HCEC 1CT (cell line): ENCODE results near the gene TTC9B.
"Not testable (repeated sequence)": the region's sequence is repeated elsewhere in the genome, so short reads cannot be mapped to it uniquely, and the experiment has no call there.

Experiments
- DNase-seq: peaks from one replicate; pipeline ENCODE4 v3.0.0-alpha.2; 2017

The TTC9B gene

DNA sequence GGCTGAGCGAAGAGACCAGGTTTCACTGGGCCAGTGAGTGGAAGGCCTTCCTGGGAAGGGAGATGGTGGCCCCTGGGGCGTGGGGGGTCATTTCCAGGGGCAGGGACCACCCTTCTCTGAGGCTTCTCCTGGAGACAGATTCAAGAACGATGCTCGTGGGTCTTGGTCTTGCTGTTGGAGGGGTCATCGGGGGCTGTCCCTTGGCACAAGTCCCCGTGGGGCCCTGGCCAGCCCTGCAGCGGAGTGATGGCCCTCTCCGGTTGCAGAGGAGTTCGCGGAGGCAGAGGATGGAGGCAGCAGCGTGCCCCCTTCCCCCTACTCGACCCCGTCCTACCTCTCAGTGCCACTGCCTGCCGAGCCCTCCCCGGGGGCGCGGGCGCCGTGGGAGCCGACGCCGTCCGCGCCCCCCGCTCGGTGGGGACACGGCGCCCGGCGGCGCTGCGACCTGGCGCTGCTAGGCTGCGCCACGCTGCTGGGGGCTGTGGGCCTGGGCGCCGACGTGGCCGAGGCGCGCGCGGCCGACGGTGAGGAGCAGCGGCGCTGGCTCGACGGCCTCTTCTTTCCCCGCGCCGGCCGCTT, 4.8 kb downstream of the TTC9B start:
- no peak for DNase-seq

DNA sequence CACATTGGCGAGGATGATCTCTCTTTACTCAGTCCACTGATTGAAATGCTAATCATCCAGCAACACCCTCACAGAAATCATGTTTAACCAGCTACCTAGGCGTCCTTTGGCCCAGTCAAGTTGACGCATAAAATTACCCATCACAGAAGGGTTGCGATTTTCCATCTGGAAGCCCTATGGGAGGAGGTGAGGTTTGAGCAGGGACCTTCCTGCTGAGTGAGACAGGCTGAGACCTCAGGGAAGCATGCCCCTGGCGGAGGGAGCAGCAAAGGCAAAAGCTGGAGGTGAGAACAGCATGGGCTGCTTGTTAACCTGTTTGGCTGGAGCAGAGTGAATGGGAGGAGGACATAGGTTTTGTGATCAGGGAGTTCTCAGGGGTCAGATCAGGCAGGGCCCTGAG, 7.3 kb downstream of the TTC9B start:
- DNase-seq, result no peak

DNA sequence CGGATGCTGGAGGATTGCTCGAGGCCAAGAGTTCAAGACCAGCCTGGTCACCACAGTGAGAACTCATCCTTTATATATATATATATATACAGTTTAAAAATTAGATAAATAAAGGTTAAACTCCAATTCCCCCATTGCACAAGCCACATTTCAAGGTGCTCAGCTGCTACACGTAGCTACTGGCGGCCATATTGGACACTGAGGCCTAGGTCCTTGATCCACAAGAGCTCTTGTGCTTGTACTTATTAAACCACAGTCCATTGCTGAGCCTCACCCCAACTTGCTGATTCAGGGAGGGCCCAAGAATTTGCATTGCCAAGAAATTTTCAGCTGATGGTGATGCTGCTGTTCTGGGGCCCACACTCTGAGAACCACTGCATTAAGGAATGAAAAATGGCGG, 9.6 kb downstream of the TTC9B start:
- DNase-seq, result no peak

DNA sequence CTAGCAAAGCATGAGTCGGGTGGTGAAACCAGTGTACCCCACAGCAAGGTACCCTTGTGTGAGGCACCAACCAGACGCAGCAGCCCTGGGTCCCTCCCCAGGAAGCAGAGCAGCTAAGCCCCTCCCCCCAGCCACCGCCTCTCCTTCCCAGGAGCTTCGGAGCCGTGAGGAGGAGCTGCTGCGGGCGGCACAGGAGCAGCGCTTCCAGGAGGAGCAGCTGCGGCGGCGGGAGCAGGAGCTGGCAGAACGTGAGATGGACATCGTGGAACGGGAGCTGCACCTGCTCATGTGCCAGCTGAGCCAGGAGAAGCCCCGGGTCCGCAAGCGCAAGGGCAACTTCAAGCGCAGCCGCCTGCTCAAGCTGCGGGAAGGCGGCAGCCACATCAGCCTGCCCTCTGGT, 12.4 kb downstream of the TTC9B start:
- no peak for DNase-seq

DNA sequence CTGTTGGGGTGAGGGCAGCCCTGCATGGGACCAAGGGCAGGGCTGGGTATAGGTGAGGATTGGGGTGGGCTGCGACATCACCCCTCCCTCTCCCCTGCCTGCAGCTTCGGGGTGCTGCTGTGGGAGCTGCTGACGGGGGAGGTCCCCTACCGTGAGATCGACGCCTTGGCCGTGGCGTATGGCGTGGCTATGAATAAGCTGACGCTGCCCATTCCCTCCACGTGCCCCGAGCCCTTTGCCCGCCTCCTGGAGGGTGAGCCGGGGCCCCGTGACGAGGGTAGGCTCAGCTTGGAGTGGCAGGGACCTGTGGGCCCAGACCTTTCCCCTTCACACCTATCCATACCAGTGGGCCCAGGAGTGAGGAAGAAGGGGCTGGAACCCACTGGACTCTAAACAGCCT, 13.8 kb downstream of the TTC9B start:
- DNase-seq, result no peak

DNA sequence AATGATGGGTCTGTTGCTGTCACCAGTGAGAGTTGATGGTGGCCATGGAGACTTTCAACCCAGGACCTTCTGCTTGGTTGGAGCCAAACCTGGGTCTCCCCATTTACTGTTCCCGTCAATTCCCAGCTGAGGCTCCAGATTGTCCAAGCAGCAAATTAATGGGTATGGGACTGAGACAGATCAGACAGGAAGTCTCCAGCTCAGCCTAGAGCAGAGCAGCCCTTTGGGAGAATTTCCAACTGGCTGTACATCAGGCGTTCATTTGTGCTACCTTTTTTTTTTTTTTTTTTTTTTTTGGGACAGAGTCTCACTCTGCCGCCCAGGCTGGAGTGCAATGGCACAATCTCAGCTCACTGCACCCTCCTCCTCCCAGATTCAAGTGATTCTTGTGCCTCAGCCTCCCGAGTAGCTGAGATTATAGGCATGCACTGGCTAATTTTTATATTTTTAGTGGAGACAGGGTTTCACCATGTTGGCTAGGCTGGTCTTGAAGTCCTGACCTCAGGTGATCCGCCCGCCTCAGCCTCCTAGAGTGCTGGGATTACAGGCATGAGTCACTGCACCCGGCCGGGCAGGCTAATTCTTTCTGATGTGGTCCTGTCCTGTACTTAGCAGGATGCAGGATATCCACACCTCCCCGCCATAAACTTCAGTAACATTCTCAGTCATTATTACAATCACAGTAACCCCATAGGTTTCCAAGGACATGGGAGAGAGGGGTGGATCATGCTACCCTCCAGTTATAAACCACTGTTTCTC, 17.7 kb downstream of the TTC9B start:
- no peak for DNase-seq

DNA sequence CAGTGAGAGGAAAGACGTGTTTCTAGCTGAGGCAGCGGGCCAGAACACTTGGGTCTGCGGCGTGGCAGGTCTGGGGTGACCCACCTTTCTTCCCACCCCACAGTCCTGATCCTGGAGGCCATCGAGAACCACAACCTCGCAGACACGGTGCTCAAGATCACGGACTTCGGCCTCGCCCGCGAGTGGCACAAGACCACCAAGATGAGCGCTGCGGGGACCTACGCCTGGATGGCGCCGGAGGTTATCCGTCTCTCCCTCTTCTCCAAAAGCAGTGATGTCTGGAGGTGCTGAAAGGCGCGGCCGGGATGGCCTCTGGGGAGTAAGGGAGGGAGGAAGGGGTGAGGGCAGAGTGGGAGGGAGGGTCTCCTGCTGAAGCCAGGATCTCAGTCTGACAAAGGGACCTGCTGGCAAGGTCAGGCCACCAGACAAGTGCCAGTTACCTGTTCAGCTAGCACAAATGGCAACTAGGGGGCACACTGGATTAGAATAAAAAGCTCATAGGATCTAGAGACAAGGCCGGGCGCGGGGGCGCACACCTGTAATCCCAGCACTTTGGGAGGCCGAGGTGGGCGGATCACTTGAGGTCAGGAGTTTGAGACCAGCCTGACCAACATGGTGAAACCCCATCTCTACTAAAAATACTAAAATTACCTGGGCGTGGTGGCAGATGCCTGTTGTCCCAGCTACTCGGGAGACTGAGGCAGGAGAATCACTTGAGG, 19.8 kb downstream of the TTC9B start:
- DNase-seq, result no peak

DNA sequence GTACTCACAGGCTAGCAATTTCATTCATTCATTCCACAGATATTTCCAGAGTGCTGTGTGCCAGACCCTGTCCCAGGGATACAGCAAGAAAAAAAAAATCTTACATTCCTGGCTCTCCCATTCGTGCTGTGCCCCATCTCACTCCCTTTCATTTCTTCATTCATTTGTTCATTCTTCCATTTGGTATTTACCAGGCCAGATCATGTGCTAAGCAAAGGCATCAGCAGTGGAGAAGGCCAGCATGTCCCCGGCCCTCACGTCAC, 24.7 kb downstream of the TTC9B start:
- DNase-seq, result no peak

DNA sequence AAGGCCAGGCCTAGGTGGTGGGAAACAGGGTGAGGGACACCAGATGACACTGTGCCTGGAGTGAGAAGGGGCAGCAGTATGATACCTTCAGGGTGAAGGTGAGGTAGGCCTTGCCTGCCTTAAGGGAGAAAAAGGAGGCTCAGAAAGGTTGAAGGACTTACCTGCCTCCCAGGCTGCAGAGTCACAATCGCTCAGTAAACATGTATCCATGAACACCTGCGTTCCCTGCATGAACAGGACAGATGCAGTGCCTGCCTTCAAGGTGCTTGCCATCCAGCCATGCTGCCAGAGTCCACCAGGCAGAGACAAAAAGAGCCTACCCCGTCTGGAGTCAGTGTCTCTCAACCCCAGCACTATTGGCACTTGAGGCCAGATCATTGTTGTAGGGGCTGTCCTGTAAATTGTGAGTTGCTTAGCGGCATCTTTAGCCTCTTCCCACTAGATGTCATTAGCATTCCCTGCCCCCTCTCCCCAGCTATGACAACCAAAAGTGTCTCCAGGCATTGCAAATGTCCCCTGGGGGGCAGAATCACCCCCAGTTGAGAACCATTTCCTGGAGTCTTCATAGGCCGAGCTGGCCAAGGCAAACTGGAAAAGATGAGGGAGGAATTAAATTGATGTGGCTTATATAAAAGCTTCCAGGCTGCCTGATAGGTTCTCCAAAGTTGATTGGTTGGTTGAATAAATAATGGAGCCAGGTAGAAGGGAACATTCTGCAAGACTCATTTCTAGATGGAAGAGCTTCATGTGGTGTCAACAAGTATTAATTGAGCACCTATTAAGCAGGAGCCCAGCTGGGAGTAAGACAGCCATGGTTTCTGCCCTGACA, 25.2 kb downstream of the TTC9B start:
- no peak for DNase-seq

DNA sequence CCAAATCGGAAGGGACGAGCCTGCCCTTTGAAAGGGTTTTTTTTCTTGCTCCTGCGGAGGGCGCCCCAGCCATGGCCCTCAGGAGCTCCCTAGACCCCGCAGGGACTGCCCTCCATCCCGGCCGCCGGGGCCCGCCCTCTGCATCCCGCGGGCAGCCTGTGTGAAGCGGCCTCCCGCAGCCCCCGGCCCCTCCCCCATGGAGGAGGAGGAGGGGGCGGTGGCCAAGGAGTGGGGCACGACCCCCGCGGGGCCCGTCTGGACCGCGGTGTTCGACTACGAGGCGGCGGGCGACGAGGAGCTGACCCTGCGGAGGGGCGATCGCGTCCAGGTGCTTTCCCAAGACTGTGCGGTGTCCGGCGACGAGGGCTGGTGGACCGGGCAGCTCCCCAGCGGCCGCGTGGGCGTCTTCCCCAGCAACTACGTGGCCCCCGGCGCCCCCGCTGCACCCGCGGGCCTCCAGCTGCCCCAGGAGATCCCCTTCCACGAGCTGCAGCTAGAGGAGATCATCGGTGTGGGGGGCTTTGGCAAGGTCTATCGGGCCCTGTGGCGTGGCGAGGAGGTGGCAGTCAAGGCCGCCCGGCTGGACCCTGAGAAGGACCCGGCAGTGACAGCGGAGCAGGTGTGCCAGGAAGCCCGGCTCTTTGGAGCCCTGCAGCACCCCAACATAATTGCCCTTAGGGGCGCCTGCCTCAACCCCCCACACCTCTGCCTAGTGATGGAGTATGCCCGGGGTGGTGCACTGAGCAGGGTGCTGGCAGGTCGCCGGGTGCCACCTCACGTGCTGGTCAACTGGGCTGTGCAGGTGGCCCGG, 26.1 kb downstream of the TTC9B start:
- DNase-seq, result no peak

DNA sequence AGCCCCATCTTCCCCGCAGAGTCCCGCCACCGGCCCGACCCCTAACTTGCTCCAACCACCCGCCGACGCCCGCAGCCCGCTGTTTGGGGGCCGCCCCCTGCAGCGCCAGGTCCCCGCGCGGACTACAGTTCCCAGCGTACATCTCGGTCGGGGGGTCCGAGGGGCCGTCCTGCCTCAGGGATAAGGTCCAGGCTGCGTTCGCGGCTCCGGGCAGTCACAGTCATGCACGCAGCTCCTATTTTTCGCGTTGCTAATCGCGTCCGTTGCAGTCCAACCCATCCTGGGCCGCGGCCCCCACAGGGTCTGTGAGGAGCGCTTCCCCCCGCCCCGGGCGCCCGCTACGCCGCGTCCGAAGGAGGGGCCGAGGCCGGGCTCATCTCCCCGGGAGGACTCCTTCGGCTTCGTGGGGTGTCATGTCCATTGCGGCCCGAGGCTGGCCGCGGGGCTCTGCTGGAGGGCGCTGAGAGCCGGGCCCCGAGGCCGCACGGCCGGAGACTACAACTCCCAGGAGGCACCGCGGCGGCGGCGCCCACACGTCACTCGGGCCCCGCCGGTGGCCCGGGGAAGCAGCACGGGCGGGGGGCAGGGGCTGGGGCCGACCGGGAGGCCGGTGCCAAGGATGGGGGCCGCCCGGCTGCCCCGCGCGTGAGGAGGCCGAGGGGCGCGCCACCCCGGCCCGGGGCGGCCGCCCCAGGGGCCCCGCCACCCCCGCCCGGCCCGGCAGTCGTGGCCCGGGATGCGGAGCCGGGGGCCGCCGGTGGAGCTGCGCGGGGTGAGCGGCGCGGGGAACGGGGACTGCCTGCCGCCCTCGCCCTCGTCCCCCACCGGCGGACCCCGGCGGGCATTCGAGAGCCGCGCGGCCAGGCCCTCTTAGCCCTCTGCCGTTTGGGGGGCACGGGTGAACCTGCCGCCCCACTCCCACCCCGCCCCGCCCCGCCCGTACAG, 27.0 kb downstream of the TTC9B start, which contains the start of gene MAP3K10:
Gene MAP3K10 (plus strand): TSS at position 536 of the 945 bp plus-strand sequence. CDS start 606 bp downstream, outside the sequence.
- peak; percentile 64 for DNase-seq

DNA sequence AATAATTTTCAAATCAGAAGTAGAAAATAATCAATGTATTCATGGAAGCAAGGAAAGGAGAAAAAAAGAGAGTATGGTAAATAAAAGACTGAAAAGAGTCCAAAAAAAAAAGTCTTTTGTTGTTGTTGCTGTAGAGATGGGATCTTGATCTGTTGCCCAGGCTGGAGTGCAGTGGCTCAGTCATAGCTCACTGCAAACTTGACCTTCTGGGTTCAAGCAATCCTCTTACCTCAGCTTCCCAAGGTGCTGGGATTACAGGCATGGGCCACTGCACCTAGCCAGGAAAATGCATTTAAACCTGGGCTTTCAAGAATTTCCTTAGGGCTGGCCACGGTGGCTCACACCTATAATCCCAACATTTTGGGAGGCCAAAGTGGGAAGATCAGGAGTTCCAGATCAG, 33.9 kb downstream of the TTC9B start:
- no peak for DNase-seq

DNA sequence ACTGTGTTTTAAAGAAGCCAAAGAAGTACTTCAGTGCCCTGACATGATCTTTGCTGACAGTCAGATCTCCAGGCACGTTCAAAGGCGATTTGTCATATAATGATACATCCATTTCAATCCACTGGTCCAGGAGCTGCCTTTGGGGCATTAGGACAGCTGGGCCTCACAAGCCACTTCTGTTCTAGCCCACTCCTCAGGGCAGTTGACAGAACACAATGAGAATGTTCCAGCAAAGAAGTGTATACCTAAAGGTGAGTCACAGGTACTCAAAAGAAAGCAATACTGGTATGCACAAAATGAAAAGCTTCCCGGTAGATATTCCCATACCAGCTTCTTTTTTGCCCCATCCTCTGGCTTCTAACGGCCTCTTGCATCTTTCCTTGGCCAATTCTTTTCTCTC, 39.4 kb downstream of the TTC9B start:
- no peak for DNase-seq

DNA sequence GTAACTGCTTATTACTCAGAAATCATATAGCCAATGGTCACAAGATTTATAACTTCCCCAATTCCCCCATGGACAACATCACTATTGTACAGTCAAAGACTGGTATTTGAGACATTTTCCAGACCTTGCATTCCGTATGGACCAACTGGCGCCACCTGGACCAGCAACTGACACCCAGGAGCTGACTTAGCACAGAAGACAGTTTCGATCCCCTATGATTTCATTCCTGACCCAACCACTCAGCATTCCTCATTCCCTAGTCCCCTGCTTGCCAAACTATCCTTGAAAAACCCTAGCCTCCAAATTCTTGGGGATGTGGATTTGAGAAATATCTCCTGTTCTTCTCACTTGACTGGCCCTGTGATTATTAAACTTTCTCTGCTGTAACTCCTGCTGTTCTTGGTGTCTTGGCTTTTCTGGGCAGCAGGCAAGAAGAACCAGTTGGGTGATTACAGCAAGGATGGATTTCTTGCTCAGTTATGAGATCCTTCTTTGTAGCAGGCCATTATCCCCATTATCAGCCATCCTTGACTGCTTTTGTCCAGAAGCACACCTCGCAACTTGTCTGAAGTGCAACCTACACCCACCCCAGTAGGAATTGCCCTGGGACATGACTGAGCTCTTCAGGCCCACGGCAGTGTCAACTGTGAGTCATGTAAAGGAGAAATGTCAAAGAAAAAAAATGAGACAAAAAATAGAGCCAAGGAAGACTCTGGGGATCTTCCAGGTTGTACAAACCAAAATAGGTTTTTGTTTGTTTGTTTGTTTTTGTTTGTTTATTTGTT, 40.7 kb downstream of the TTC9B start:
- no peak for DNase-seq

DNA sequence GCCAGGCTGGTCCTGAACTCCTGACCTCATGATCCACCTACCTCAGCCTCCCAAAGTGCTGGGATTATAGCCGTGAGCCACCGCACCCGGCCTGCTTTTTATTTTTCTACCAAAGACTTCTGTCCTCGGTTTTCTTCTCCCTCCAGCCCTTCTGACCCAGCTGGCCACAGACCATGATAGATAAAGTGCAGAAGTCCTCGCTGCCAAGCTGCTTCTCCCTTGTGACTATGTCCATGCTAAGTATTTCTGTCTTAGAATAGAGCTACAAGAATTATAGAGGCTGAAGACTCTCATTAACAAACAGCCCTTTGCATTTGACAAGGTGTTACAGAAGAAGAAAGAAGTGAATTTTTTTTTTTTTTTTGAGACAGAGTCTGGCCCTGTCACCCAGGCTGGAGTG, 42.4 kb downstream of the TTC9B start:
- DNase-seq, result no peak

DNA sequence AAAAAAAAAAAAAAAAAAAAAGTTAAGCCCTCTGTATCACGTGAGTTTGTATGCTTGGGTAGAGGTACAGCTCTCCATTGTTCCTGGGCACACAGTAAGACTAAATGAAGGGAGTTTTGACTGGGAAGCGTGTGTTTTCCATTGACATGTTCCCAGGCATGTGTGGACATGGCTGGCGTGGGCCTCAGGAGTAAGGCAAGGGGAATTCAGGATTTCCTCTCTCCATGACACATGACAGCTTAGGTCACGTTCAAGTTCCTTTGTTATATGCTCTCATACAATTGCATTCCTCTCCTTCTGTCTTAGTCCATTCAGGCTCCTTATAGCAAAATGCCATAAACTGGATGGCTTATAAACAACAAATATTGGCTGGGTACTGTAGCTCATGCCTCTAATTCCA, 44.1 kb downstream of the TTC9B start:
- DNase-seq, result no peak

DNA sequence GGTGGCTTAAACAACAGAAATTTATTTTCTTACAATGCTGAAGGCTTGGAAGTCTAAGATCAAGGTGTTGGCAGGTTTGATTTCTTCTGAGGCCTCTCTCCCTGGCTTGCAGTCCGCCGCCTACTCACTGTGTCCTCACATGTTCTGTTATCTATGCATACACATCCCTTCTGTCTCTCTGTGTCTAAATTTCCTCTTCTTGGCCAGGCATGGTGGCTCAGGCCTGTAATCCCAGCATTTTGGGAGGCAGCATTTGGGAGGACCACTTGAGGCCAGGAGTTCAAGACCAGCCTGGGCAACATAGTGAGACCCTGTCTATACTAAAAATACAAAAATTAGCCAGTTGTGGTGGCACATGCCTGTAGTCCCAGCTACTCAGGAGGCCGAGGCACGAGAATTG, 46.9 kb downstream of the TTC9B start:
- not testable (repeated sequence) for DNase-seq

DNA sequence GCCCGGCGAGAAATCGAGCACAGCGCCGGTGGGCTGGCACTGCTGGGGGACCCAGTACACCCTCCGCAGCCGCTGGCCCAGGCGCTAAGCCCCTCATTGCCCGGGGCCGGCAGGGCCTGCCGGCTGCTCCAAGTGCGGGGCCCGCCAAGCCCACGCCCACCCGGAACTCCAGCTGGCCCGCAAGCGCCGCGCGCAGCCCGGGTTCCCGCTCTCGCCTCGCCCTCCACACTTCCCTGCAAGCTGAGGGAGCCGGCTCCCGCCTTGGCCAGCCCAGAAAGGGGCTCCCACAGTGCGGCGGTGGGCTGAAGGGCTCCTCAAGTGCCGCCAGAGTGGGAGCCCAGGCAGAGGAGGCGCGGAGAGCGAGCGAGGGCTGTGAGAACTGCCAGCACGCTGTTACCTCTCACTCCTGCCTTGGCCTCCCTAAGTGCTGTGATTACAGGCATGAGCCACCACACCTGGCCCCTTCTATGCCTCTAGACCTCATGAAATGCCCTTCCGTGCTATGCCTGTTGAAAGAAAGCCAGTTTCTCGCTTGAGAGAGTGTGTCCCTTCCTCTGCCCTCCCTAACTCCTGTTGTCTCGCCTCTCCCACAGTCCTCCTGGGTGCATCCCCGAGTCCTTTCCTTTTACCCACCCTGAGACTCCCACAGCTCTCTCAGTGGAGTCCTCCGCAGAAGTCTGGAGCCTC, 47.7 kb downstream of the TTC9B start:
- not testable (repeated sequence) for DNase-seq

DNA sequence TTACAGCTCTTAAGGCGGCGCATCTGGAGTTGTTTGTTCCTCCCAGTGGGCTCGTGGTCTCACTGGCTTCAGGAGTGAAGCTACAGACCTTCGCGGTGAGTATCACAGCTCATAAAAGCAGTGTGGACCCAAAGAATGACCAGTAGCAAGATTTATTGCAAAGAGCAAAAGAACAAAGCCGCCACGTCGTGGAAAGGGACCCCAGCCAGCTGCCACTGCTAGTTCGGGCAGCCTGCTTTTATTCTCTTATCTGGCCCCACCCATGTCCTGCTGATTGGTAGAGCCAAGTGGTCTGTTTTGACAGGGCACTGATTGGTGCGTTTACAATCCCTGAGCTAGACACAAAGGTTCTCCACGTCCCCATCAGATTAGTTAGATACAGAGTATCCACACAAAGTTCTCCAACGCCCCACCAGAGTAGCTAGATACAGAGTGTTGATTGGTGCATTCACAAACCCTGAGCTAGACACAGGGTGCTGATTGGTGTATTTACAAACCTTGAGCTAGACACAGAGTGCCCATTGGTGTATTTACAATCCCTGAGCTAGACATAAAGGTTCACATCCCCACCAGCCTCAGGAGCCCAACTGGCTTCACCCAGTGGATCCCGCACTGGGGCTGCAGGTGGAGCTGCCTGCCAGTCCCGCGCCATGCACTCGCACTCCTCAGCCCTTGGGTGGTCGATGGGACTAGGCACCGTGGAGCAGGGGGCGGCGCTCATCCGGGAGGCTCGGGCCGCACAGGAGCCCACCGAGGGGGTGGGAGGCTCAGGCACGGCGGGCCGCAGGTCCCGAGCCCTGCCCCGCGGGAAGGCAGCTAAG, 48.5 kb downstream of the TTC9B start:
- not testable (repeated sequence) for DNase-seq
